Lung (tissue), 16 donors: Measurements from ENCODE around the gene IFTAP. TPM values are rescaled to one million over a fixed set of nuclear protein-coding genes. Genes with fewer than 3 reads are reported as not detected.
"Not testable (repeated sequence)": the region's sequence is repeated elsewhere in the genome, so short reads cannot be mapped to it uniquely, and the experiment has no call there.

Experiments used
- ATAC-seq: fragments of 200-7000 bp; cut with Tn5 transposase; one replicate; pipeline ENCODE4 v1.9.1; 2020; ENCODE audit warnings: moderate number of reproducible peaks; ENCODE audit not compliant: insufficient read depth, low FRiP score
- DNase-seq, 3 donors: peaks; one replicate each; pipeline ENCODE4 v3.0.0-alpha.2; 2013 to 2017
- H3K27ac ChIP-seq, 2 donors: one replicate each; pipeline ENCODE4 v1.5.1; 2013; ENCODE audit warnings: mild to moderate bottlenecking in 2 of 2, moderate library complexity in 2 of 2, control low read depth in 1 of 2, inconsistent platforms in 1 of 2, low read depth in 1 of 2, low read length in 1 of 2
- H3K27me3 ChIP-seq, 3 donors: one replicate each; pipeline ENCODE4 v1.5.1; 2013; ENCODE audit warnings: low read length in 2 of 3; ENCODE audit not compliant: control insufficient read depth in 3 of 3, insufficient read depth in 3 of 3
- H3K36me3 ChIP-seq, 4 donors: one replicate each; pipeline ENCODE4 v1.5.1; 2013; ENCODE audit warnings: low read length in 4 of 4, mild to moderate bottlenecking in 1 of 4, moderate library complexity in 1 of 4; ENCODE audit not compliant: control insufficient read depth in 4 of 4, insufficient read depth in 4 of 4
- H3K4me1 ChIP-seq, 5 donors: one replicate each; pipeline ENCODE4 v1.5.1; 2013; ENCODE audit warnings: low read length in 5 of 5, mild to moderate bottlenecking in 2 of 5, moderate library complexity in 1 of 5; ENCODE audit not compliant: control insufficient read depth in 5 of 5, insufficient read depth in 5 of 5
- H3K4me3 ChIP-seq: one replicate; pipeline ENCODE4 v1.5.1; 2013; ENCODE audit warnings: mild to moderate bottlenecking, control low read depth, moderate library complexity
- H3K9ac ChIP-seq, 2 donors: one replicate each; pipeline ENCODE4 v1.5.1; 2013; ENCODE audit warnings: low read length in 2 of 2, control low read depth in 1 of 2; ENCODE audit not compliant: insufficient read depth in 1 of 2
- H3K9me3 ChIP-seq, 4 donors: one replicate each; pipeline ENCODE4 v1.5.1; 2013; ENCODE audit warnings: low read length in 3 of 4, mild to moderate bottlenecking in 1 of 4, moderate library complexity in 1 of 4; ENCODE audit not compliant: control insufficient read depth in 4 of 4, insufficient read depth in 3 of 4
- CTCF ChIP-seq: IDR thresholded peaks from 2 replicates; pipeline ENCODE4 v1.5.1; 2012; ENCODE audit warnings: mild to moderate bottlenecking; ENCODE audit errors: control extremely low read depth, extremely low read depth
- WGBS, 2 donors: extraction: QIAGEN DNeasy Blood & Tissue Kit; methylation state at CpG; one replicate each; pipeline ENCODE4 v1.1.7; 2013; 5-methylcytosine and 5-hydroxymethylcytosine counted together
- long read RNA-seq, 5 donors: transcript quantifications; one replicate each; lab custom pipeline, GENCODE V29; 2026
- polyA plus RNA-seq, 2 donors: library from polyadenylated mRNA; stranded (reverse); fragments of 200-250 nt; gene quantifications; one replicate each; pipeline ENCODE4 v1.2.1, GENCODE V29; 2013
- total RNA-seq, 2 donors: library from RNA; depleted of rRNA in 1 of 2; stranded (reverse); fragments of >200 nt in 1 of 2; gene quantifications; one replicate each; pipeline ENCODE4 v1.2.1, GENCODE V29; 2014 to 2021
- donor health status: control.
- donor health status: control.
- donor health status: Bipolar disorder and iron deficiency.
- donor health status: healthy.
- donor health status: DM: yes; HTN: yes; CAD: no.

Gene IFTAP
- total RNA-seq = 10 to 100 TPM; 17.7 to 36.1 TPM
- 10 to 100 TPM; 18.4 to 30.7 TPM for polyA plus RNA-seq
- long read RNA-seq, donor 1, transcript C11orf74-208 (6 exons, 694 nt) = minor isoform, 8 of 26 reads
- long read RNA-seq, donor 1, transcript C11orf74-203 (6 exons, 1,062 nt) = minor isoform, 5 of 26 reads
- long read RNA-seq, donor 1, transcript C11orf74-201 (6 exons, 863 nt) = major isoform, 10 of 26 reads
- long read RNA-seq, donor 1, partial matches to known transcripts = 0 of 26 reads
- long read RNA-seq, donor 1, other reads (novel, unspliced or antisense) = 0 of 26 reads
- long read RNA-seq, donor 2, partial matches to known transcripts = 0 of 10 reads
- long read RNA-seq, donor 2, other reads (novel, unspliced or antisense) = 0 of 10 reads
- long read RNA-seq, donor 3, transcript C11orf74-202 (4 exons, 633 nt) = major isoform, 6 of 14 reads
- long read RNA-seq, donor 3, partial matches to known transcripts = 0 of 14 reads
- long read RNA-seq, donor 3, other reads (novel, unspliced or antisense) = 0 of 14 reads
- long read RNA-seq, donor 4, transcript C11orf74-201 (6 exons, 863 nt) = major isoform, 6 of 14 reads
- long read RNA-seq, donor 4, partial matches to known transcripts = 0 of 14 reads
- long read RNA-seq, donor 4, other reads (novel, unspliced or antisense) = 0 of 14 reads
- long read RNA-seq, donor 5, transcript C11orf74-201 (6 exons, 863 nt) = major isoform, 13 of 38 reads
- long read RNA-seq, donor 5, transcript C11orf74-208 (6 exons, 694 nt) = minor isoform, 10 of 38 reads
- long read RNA-seq, donor 5, transcript C11orf74-202 (4 exons, 633 nt) = minor isoform, 5 of 38 reads
- long read RNA-seq, donor 5, transcript C11orf74-203 (6 exons, 1,062 nt) = minor isoform, 7 of 38 reads
- long read RNA-seq, donor 5, partial matches to known transcripts = 0 of 38 reads
- long read RNA-seq, donor 5, other reads (novel, unspliced or antisense) = 0 of 38 reads

- 0 to 1% methylated on average over 29 of the region's 29 CpGs for WGBS, 2 donors
- DNase-seq = peak; percentile 74 to 98 (median 96)
These were observed at the start of gene IFTAP for GRCh38 chr11:36594316-36594989. IFTAP (plus strand) TSS chr11:36594502; CDS start chr11:36610104, 15,602 bp downstream.

GRCh38 chr11:36550385-36551115, 43.8 kb upstream of the IFTAP start:
- no peak for TF ChIP-seq CTCF
- no peaks in the 10 kb centered on the region for H3K9me3 ChIP-seq
- ATAC-seq (no peak), DNase-seq (no peak)
- H3K4me3 ChIP-seq = no peak overlapping the region
- H3K36me3 ChIP-seq = no peaks in the 10 kb centered on the region
- WGBS, 2 donors = 51 to 71% methylated on average over 1 of the region's 1 CpG
- H3K4me1 ChIP-seq = no peaks in the 10 kb centered on the region
- no peak overlapping the region for H3K27ac ChIP-seq
- no peaks in the 10 kb centered on the region for H3K27me3 ChIP-seq
- no peak overlapping the region for H3K9ac ChIP-seq

More at GRCh38 chr11:36594316-36594989, at the start of gene IFTAP:
- H3K4me1 ChIP-seq = peaks cover 0 to 7% (median 2%) of the 10 kb centered on the region in 5 donors
- ATAC-seq = peak; percentile 100
- no peak for TF ChIP-seq CTCF
- peak within 1 kb of the TSS; percentile 82 for H3K4me3 ChIP-seq
- H3K36me3 ChIP-seq = no peaks in the 10 kb centered on the region
- peak within 1 kb of the TSS; percentile 27 to 82 for H3K27ac ChIP-seq
- H3K9ac ChIP-seq = peak within 1 kb of the TSS; percentile 53 to 86
- peaks cover 0 to 16% (median 13%) of the 10 kb centered on the region in 3 donors for H3K27me3 ChIP-seq
- H3K9me3 ChIP-seq = no peaks in the 10 kb centered on the region

GRCh38 chr11:36557390-36557789, 36.9 kb upstream of the IFTAP start:
- ATAC-seq, H3K9me3 ChIP-seq, H3K36me3 ChIP-seq, H3K4me1 ChIP-seq, H3K9ac ChIP-seq, H3K27ac ChIP-seq, H3K27me3 ChIP-seq, H3K4me3 ChIP-seq, DNase-seq: not testable (repeated sequence)
- WGBS, 2 donors = 95% methylated on average over 6 to 15 of the region's 17 CpGs
